NCI-H2107 (cell line): ENCODE data around the gene OR10V1.
"Not testable (repeated sequence)": the region's sequence is repeated elsewhere in the genome, so short reads cannot be mapped to it uniquely, and the experiment has no call there.

Experiments
- DNase-seq: peaks from one replicate; lab custom pipeline; 2025; lab: John Stamatoyannopoulos, UW

The OR10V1 gene

DNA sequence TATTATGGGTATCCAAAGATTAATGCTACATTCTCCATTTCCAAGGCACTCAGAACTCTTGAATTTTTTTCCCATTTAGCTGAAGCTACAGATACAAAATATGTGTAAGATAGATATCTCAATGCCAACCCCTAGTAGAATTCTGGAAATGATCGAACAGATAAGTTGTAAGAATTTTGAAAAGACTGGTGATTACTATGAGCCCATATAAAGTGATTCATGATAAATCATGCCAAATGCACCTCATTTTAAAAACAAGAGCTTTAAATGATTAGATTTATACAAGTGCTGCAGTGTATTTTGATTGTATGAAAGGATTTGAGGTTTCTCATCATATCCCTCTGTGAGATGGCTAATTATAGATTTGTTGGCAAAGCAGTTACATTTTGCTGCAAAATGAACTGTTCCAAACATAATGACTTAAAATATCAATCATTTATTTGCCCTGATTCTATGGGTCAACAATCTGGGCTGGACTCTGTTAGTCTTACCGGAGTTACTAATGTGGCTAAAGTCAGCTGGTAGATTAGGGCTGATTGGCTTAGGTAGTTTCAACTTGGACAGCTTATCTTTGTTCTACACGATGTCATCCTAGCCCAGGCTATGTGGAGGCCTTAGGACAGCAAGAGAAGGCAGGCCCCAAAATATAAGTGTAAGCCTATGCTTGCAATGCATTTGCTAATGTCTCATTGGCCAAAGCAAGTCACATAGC lies 3.4 kb downstream of the OR10V1 start:
- DNase-seq = no peak

DNA sequence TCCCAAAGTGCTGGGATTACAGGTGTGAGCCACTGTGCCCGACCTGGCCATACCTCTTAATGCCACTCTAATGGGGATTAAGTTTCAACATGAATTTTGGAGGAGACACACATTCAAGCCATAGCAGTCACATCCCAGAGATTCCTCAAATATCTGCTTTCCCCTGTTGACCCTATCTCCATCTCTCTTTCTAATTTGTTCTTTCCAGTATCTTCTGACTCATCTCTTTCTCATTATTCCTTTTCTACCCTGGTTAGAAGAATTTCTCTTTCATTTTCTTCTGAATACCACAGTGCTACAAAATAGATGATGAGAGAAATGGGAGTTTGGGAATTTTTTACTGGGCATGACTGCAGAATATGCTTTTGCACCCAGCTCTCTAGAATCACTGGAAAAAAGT lies 5.1 kb downstream of the OR10V1 start:
- no peak for DNase-seq

DNA sequence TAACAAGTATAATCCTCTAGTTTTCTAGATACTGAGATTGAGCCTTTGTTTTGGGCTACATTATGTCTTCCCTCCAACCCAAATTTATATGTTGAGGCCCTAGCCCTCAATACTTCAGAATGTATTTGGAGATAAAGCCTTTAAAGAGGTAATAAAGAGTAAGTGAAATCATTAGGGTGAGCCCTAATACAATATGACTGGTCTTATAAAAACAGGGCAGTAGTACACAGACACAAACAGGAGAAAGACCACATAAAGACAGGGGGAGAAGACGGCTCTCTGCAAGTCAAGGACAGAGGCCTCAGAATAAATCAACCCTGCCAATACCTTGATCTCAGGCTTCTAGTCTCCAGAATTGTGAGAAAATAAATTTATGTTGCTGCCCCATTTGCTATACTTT lies 6.3 kb downstream of the OR10V1 start:
- no peak for DNase-seq

DNA sequence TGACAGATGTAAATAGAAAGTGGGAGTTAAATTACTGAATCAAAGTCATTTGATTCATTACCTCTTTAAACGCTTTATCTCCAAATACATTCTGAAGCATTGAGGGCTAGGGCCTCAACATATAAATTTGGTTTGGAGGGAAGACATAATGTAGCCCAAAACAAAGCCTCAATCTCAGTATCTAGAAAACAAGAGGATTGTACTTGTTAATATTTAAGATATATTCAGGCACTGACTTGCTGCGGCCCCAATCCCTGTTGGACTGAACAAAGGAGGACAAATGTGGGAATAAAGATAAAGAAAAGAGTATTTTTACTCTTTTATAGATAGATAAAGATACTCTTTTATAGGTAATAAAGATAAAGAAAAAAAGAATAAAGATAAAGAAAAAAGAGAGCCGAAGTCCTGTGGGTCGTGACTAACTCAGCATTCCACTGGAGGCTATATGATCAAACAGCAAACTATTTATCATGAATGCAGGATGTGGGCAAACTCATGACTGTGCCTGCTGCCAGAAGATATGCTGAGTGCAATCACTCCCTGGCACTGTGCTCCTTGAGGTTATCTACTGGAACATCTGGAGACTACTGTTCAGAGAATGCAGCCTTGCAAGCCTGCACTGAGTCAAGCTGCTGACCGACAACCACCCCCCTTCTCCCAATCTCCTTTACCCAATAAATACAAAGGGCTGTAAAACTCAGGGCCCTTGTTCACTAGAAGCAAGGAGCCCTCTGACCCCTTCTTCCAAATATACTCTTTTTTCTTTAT lies 6.9 kb downstream of the OR10V1 start:
- DNase-seq = no peak

DNA sequence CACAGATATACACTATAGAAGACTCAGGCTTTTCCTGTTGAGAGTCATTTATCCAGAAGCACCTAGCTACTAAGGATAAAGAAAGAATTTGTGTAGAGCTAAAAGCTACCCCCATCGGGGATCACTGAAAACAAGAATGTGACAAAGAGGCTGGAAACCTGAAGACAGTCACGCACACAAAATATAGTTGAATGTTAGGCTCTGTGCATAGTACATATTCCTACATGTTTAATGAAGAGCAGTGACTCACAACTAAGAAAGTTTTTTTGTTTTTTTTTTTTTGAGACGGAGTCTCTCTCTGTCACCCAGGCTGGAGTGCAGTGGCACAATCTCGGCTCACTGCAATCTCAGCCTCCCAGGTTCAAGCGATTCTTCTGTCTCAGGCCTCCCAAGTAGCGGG lies 8.4 kb downstream of the OR10V1 start:
- no peak for DNase-seq

DNA sequence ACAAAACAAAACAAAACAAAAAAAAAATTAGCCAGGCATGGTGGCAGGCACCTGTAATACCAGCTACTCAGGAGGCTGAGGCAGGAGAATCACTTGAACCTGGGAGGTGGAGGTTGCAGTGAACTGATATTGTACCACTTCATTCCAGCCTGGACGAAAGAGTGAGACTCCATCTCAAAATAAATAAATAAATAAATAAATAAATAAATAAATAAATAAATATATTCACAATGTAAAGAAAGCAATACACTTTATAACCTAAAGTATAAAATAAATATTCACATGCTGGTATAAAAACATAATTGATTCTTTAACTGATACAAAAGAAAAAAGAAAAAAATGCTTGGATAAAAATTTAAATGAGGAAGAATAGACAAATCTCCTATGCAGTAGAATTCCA lies 10.1 kb downstream of the OR10V1 start:
- not testable (repeated sequence) for DNase-seq

DNA sequence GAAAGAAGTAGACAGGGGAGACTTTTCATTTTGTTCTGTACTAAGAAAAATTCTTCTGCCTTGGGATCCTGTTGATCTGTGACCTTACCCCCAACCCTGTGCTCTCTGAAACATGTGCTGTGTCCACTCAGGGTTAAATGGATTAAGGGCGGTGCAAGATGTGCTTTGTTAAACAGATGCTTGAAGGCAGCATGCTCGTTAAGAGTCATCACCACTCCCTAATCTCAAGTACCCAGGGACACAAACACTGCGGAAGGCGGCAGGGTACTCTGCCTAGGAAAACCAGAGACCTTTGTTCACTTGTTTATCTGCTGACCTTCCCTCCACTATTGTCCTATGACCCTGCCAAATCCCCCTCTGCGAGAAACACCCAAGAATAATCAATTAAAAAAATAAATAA lies 13.5 kb downstream of the OR10V1 start:
- DNase-seq = not testable (repeated sequence)

DNA sequence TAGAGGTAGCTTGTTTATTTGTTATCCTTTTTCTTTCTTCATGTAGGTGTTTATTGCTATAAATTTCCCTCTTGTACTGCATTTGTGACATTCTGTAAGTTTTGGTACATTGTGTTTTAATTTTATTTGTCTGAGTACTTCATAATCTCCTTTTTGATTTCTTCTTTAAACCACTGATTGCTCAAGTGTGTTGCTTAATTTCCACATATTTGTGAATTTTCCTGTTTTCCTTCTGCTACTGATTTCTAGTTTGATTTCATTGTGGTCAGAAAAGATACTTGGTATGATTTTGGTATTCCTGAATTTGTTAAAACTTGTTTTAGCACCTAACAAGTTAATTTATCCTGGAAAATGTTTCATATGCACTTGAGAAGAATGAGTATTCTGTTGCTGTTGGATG lies 15.1 kb downstream of the OR10V1 start:
- no peak for DNase-seq

DNA sequence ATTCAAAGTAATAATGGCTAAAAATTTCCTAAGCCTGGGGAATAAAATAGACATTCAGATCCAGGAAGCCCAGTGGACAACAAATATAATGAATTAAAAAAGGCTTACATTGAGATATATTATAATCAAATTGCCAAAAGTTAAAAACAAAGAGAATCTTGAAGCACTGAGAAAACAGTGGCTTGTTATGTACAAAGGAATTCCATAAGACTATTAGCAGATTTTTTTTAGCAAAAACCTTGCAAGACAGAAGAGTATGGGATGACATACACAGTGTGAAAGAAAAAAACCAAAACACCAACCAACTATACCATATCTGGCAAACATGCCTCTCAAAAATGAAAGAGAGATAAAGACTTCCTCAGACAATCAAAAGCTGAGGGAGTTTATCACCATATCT lies 20.7 kb downstream of the OR10V1 start:
- no peak for DNase-seq

DNA sequence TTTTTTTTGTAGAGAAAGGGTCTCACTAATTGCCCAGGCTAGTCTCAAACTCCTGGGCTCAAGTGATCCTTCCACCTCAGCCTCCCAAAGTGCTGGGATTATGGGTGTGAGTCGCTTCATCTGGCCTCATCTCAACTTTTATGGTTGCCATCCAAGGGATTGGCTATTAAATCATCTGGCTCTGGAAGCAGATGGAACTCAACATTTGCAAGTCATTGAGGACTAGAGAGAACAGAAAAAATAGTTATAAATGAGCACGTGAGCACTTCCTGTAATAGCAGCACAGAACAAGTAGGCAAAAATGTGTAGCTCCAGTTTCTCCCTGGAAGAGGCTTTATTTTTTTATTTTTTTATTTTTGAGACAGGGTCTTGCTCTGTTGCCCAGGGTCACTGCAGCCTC lies 22.5 kb downstream of the OR10V1 start:
- no peak for DNase-seq

DNA sequence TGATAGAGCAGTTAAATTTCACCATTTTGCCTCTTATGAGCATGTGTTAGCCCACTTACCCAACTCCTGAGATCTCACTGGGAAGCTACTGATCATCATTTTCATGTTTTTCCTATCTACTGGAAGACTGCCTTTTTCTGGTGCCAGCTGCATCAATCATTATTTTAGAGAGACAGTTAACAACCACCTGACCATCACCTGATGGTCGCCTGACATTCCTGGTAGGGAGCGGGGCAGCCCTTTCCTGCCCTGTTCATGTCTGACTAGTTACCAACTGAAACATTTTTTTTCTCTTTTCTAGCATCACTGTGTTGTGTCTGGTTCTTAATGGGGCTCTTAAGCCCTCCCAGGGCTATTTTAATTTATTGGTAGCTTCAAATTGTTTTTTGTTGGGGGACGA lies 24.6 kb downstream of the OR10V1 start:
- no peak for DNase-seq

DNA sequence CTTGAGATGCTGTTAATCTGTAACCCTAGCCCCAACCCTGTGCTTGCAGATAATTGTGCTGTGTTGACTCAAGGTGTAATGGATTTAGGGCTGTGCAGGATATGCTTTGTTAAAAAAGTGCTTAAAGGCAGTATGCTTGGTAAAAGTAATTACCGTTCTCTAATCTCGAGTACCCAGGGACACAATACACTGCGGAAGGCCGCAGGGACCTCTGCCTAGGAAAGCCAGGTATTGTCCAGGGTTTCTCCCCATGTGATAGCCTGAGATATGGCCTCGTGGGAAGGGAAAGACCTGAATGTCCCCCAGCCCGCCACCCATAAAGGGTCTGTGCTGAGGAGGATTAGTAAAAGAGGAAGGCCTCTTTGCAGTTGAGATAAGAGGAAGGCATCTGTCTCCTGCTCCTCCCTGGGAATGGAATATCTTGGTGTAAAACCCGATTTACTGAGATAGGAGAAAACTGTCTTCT lies 32.4 kb downstream of the OR10V1 start:
- DNase-seq = not testable (repeated sequence)

DNA sequence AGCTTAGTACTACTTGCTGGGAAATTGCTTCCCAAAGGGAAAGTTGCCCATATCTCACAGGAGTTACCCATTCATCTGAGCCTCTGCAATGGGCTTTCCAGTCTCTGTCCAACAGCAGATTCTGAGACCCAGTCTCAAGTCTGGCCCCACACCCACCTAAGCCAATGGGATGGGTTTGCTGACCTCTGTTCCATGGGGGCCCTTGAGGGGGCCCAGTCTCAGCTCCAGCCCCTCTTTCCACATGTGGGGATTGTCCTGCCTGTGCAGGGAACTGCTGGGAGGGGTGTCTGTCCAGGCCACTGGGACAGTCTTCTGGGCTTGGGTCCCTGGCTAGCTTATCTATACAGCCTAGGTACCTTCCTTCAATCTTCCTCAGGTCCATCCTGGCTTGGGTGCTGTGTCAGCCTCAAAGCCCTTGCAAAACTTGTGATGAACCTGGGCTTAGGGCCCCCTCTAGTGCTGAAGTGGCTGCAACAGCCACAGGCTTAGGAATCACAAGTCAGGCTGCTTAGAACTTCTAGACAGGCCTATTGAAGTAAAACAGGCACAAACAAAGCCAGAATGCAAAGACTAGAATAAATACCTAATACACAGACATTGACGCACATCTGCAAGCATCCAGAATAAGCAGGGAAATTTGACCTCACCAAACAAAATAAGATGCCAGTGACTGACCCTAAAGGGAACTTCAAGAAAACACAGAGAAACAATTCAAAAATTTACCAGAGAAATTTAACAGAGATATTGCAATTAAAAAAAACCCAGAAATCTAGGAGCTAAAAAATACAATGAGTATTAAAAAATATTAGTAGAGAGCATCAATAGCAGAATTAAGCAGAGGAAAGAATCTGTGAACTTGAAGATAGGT lies 33.1 kb downstream of the OR10V1 start:
- peak; percentile 6 for DNase-seq

DNA sequence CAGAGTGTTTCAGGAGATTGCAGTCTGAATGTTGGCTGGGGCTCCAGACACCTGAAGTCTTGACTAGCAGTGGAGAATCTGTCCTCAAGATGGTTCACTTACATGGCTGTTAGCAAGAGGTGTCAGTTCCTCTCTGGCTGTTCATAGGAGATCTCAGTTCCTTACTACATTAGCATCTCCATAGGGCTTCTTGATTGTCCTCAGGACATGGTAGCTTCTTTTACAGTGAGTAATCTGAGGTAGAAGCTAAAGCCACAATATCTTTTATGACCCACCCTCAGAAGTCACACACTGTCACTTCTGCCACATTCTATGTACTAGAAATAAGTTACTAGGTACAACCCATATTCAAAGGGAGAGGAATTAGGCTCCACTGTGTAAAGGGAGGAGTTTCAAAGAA lies 34.3 kb downstream of the OR10V1 start:
- DNase-seq = no peak

DNA sequence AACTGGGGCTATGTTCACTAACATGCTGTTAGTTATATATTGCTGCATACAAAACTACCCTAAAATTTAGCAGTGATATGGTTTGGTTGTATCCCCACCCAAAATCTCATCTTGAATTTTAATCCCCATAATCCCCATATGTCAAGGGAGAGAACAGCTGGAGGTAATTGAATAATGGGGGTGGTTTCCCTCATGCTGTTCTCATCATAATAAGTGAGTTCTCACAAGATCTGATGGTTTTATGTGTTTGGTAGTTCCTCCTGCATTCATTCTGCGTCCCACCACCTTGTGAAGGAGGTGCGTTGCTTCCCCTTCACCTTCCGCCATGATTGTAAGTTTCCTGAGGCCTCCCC lies 34.9 kb downstream of the OR10V1 start:
- DNase-seq = no peak

DNA sequence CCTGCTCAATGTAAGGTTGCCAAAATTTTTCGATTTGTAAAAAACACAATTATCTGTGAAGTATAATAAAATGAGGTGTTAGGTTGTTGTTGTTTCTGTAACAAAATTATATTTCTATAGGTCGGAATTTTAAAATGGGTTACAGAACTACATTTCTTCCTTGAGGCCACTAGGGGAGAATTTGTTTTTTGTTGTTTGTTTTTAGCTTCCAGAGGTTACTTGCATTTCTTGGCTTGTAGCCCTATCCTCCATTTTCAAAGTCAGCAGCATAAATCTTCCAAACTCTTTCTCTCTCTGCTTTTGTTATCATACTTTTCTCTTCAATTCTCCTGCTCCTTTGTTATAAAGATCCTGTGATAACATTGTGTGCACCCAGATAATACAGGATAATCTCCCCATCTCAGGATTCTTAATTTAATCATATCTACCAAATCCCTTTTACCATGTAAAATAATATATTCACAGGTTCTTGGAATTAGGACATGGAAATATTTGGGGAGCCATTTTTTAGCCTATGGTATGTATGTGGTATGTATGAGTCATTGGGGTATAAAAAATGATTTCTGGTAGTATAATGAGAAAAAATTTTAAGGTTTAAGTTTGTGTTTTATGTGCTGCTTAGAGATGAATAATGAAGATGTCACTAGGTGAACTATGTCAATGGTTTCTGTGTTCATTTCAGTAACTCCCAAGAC lies 35.4 kb downstream of the OR10V1 start:
- no peak for DNase-seq

DNA sequence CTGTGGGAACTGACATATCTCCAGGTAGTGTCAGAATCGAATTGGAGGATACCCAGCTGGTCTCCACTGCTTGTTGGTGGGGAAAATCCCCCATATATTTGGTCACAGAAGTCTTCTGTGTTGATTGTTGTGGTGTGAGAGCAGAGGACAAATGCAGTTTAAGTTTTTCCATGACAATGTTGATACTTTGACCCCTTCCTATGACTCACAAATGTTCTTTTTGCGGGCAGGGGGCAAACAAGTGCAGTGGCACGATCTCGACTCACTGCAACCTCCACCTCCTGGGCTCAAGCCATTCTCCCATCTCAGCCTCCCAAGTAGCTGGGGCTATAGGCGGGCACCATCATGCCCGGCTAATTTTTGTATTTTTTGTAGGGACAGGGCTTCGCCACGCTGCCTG lies 37.4 kb downstream of the OR10V1 start:
- no peak for DNase-seq

DNA sequence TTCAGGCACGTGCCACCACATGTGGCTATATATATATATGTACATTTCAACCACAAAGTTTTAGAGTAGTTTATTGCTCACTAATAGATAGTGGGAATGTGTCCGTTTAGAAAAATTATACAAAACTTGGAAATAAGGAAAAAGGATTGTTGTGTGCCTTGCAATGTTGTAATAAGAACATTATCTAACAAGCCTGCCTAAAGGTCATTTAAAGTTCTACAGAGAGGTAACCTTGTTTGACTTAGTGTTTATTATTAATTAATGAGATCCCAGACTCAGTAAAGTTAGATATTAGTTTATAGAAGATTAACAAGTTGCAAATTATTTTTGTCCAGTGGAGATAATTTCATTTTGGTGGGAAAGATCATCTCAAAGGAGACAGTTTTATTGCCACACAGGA lies 39.4 kb downstream of the OR10V1 start:
- DNase-seq = no peak

DNA sequence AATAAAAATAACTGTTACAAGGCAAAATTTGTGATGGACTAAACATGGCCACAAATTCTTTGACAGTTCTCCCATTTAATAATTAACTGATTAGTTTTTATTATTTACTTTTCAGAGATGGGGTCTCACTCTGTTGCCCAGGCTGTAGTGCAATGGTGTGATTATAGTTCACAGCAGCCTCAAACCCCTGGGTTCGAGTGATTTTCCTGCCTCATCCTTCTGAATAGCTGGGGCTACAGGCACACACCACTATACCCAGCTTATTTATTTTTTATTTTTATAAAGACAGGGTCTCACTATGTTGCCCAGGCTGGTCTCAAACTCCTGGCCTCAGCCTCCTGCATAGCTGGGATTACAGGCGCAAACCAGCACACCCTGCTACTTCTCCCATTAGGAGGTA lies 40.4 kb downstream of the OR10V1 start:
- no peak for DNase-seq

DNA sequence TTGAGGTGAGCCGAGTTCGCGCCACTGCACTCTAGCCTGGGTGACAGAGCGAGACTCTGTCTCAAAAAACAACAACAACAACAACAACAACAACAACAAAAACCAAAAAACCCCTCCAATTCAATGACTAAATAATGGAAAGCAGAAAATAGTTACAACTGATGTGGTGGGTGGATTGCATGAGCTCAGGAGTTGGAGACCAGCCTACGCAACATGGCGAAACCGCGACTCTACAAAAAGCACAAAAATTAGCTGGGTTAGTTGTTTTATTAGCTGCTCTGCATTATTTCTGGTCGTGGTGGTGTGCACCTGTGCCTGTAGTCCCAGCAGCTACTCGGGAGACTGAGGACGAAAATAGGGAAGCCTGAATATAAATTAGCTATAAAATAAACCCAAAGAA lies 42.2 kb downstream of the OR10V1 start:
- DNase-seq = no peak

DNA sequence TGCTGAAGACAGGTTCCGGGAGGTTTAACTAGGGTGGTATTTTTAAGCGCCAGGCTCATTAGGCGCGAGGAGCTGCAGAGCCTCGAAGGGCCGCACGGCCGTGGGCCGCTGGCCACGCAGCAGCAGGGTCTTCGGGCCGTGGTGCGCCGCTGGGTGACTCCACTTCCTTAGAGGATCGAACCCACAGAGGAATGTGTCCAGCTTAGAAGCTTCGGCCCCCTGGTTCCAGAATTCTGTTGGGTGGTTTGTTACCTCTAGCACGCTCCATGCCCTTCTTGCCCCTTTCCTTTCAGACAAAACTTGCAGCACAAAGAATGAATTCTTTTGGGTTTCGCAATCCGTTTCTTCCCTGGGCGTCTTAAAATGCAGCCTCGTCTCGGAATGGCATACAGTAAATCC lies 44.0 kb downstream of the OR10V1 start:
- no peak for DNase-seq

DNA sequence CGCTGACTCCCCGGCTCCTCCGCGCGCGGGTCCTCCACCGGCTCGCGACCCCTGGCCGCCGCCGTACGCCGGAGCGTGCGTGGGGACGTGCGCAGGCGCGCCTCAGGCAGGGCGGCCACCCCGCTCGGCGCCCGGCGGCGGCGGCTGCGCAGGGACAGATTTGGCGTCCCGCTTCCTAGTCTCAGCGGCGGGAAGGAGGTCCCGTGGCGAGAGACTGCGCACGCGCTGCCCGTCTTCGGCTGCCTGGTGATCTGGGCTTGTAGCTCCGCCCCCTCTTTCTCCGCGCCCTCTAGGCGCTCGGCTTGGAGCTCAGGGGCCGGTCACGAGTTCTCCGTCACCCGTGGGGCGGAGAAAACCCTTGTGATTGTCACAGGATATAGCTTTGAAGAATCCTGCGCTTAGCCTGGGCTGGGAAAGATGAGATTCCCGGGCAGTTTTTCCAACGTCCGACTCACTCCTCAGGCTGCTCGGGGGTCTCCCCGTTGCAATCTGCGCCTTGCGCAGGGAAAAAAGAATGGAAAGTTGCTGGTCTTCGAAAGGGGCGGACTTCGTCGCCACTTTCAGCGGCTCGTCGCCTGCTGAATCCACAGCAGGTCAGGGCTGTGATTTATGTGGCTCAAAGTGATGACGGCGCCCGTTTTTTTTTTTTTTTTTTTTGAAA lies 44.6 kb downstream of the OR10V1 start, which contains the start of gene PATL1:
PATL1 (minus strand) TSS at position 88 of the 661 bp plus-strand sequence. CDS start 142 bp downstream, outside the sequence.
- DNase-seq = peak; percentile 95
